Type B pancreatic cell (in vitro differentiated cells): Measurements from ENCODE around the gene UNC79. TPM values are rescaled to one million over a fixed set of nuclear protein-coding genes. Genes with fewer than 3 reads are reported as not detected.
"Not testable (repeated sequence)": the region's sequence is repeated elsewhere in the genome, so short reads cannot be mapped to it uniquely, and the experiment has no call there.

ENCODE experiments used
- DNase-seq: peaks from one replicate; pipeline ENCODE4 v3.0.0; 2021; ENCODE audit warnings: mixed read lengths; ENCODE audit not compliant: unreplicated experiment; ENCODE audit errors: extremely low spot score
- H3K27ac Mint-ChIP-seq: 2 replicates; pipeline ENCODE4 v1.8.0; 2021; ENCODE audit warnings: mild to moderate bottlenecking, mixed read lengths
- H3K27me3 Mint-ChIP-seq: 2 replicates; pipeline ENCODE4 v1.8.0; 2021; ENCODE audit warnings: mixed read lengths
- H3K36me3 Mint-ChIP-seq: 2 replicates; pipeline ENCODE4 v1.8.0; 2021; ENCODE audit warnings: mixed read lengths
- H3K4me1 Mint-ChIP-seq: one replicate; pipeline ENCODE4 v1.8.0; 2021; ENCODE audit warnings: mixed read lengths; ENCODE audit not compliant: unreplicated experiment
- H3K4me3 Mint-ChIP-seq: 2 replicates; pipeline ENCODE4 v1.8.0; 2021; ENCODE audit warnings: mild to moderate bottlenecking, mixed read lengths
- H3K9me3 Mint-ChIP-seq: 2 replicates; pipeline ENCODE4 v1.8.0; 2021; ENCODE audit warnings: mixed read lengths
- total RNA-seq: library from RNA; stranded (reverse); gene quantifications from 2 replicates; pipeline ENCODE4 v1.2.1, GENCODE V29; 2021; ENCODE audit warnings: low replicate concordance
- TF ChIP-seq, protein P1 (sequence below): fragments of 200-600 bp; sonication (generic); conservative IDR thresholded peaks from 2 replicates; pipeline ENCODE4 v1.5.0; 2021; ENCODE audit warnings: antibody characterized with exemption, mild to moderate bottlenecking

UNC79 gene
- total RNA-seq, 1 donor from 2014 or later = 2.1 TPM

- Mint-ChIP-seq H3K4me1 (no peaks in the 10 kb centered on the region), H3K27ac (no peak overlapping the region), H3K9me3 (no peaks in the 10 kb centered on the region), H3K27me3 (peaks cover 5% of the 10 kb centered on the region), H3K36me3 (no peaks in the 10 kb centered on the region), H3K4me3 (no peak overlapping the region)
- TF ChIP-seq, protein P1, sequence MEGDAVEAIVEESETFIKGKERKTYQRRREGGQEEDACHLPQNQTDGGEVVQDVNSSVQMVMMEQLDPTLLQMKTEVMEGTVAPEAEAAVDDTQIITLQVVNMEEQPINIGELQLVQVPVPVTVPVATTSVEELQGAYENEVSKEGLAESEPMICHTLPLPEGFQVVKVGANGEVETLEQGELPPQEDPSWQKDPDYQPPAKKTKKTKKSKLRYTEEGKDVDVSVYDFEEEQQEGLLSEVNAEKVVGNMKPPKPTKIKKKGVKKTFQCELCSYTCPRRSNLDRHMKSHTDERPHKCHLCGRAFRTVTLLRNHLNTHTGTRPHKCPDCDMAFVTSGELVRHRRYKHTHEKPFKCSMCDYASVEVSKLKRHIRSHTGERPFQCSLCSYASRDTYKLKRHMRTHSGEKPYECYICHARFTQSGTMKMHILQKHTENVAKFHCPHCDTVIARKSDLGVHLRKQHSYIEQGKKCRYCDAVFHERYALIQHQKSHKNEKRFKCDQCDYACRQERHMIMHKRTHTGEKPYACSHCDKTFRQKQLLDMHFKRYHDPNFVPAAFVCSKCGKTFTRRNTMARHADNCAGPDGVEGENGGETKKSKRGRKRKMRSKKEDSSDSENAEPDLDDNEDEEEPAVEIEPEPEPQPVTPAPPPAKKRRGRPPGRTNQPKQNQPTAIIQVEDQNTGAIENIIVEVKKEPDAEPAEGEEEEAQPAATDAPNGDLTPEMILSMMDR = no peak
- no peak for DNase-seq
Measured at GRCh38 chr14:93476305-93476704, 45.6 kb downstream of the UNC79 start.

GRCh38 chr14:93479074-93479473, 48.3 kb downstream of the UNC79 start:
- H3K4me1 Mint-ChIP-seq, DNase-seq, H3K9me3 Mint-ChIP-seq, H3K27me3 Mint-ChIP-seq, H3K4me3 Mint-ChIP-seq, H3K36me3 Mint-ChIP-seq, H3K27ac Mint-ChIP-seq: not testable (repeated sequence)

DNA sequence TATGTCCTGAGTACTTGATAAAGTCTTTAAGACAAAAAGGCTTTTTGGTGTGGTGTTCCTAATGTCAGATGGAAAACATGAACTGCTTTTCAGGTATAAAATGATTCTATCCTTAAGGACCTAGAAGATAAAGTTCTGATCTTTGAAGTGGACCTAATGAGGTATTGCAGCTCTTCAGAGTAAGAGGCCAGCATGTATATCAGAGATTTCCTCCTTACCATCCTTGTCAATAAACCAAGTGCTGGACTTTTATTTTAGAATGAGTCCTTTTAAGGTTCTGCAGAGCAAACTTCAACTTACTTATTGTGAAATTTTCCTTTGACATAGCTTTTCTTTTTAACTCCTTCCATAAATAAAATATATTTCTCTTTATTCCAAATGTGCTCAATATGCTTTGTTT, 50.1 kb downstream of the UNC79 start:
- Mint-ChIP-seq H3K9me3 (no peaks in the 10 kb centered on the region), H3K27me3 (peaks cover 3% of the 10 kb centered on the region), H3K4me3 (no peak overlapping the region), H3K4me1 (no peaks in the 10 kb centered on the region), H3K27ac (no peak overlapping the region), H3K36me3 (no peaks in the 10 kb centered on the region)
- no peak for DNase-seq
- TF ChIP-seq, protein P1 = no peak

DNA sequence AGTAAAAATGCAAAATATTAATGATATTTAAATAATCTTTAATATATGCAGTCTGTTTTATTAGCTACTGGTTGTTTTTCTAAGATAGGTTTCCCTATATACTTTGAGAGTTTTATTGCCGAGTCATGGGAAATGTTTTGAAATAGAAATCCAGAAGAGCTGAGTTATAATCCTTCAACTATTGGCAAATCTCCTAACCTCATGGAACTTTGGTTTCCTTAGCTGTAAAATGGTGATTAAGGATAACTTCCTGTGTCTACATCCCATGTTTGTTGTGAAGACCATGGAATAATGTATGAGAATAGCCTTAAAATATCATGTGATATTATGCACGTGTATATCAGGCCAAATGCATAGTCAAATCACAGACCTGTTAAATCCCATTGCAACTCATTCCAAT, 51.0 kb downstream of the UNC79 start:
- no peak overlapping the region for H3K27ac Mint-ChIP-seq
- peaks cover 3% of the 10 kb centered on the region for H3K27me3 Mint-ChIP-seq
- no peak overlapping the region for H3K4me3 Mint-ChIP-seq
- no peaks in the 10 kb centered on the region for H3K36me3 Mint-ChIP-seq
- no peak for DNase-seq
- TF ChIP-seq, protein P1 = no peak
- H3K4me1 Mint-ChIP-seq = no peaks in the 10 kb centered on the region
- no peaks in the 10 kb centered on the region for H3K9me3 Mint-ChIP-seq

GRCh38 chr14:93490001-93490400, 59.3 kb downstream of the UNC79 start:
- TF ChIP-seq, protein P1 = no peak
- Mint-ChIP-seq H3K9me3 (no peaks in the 10 kb centered on the region), H3K27ac (no peak overlapping the region), H3K4me3 (no peak overlapping the region), H3K4me1 (no peaks in the 10 kb centered on the region), H3K27me3 (no peaks in the 10 kb centered on the region), H3K36me3 (no peaks in the 10 kb centered on the region)
- no peak for DNase-seq

DNA sequence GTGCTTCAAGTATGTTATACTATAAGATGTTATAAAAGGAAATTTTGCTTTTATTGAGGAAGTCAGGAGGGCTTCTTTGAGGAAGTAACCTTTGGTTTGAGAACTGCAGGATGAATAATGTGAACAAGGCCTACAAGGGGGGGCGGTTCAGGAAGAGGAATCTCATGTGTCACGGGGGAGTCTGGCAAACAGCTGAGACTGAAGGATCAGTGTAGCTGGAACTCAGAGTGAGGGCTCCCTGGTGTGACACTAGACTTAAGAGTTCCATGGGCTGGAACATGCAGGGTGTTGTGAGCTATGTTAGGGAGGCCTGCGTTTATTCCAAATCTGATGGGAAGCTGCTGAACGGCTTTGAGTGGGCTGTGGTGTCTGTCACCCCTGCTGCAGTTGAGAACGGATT, 62.3 kb downstream of the UNC79 start:
- Mint-ChIP-seq H3K27ac (no peak overlapping the region), H3K27me3 (no peaks in the 10 kb centered on the region), H3K4me1 (no peaks in the 10 kb centered on the region), H3K4me3 (no peak overlapping the region), H3K36me3 (no peaks in the 10 kb centered on the region), H3K9me3 (no peaks in the 10 kb centered on the region)
- TF ChIP-seq, protein P1 = no peak
- DNase-seq = no peak

DNA sequence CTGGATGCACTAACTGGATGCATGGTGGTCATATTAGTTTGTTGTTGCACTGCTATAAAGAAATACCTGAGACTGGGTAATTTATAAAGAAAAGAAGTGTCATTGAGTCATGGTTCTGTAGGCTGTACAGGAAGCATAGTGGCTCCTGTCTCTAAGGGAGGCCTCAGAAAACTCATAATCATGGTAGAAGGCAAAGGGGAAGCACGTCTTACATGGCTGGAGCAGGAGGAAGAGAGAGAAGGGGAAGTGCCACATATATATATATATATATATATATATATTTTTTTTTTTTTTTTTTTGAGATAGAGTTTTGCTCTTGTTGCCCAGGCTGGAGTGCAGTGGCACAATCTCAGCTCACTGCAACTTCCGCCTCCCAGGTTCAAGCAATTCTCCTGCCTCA, 62.9 kb downstream of the UNC79 start:
- not testable (repeated sequence) for H3K9me3 Mint-ChIP-seq, H3K27ac Mint-ChIP-seq, DNase-seq, H3K4me3 Mint-ChIP-seq, H3K36me3 Mint-ChIP-seq, H3K4me1 Mint-ChIP-seq, H3K27me3 Mint-ChIP-seq
